T-helper 17 cell (primary cell): ENCODE measurements around the gene CLCNKB. TPM values are rescaled to one million over a fixed set of nuclear protein-coding genes. Genes with fewer than 3 reads are reported as not detected.

Source experiments
- ATAC-seq: fragments of 150-1000 bp; cut with Tn5 transposase; 2 replicates; pipeline ENCODE4 v1.10.0; 2021; ENCODE audit warnings: mild to moderate bottlenecking, moderate library complexity
- DNase-seq, 3 donors: peaks; one replicate each; pipeline versions ENCODE4 v3.0.0 to v3.0.0-alpha.2; 2020 to 2021
- H3K9me3 ChIP-seq: one replicate; pipeline ENCODE4 v1.7.0; 2013; ENCODE audit warnings: low read length, mild to moderate bottlenecking; ENCODE audit not compliant: control insufficient read depth, poor library complexity, severe bottlenecking
- H3K27ac Mint-ChIP-seq: one replicate; pipeline ENCODE4 v1.8.0; 2022; ENCODE audit warnings: mild to moderate bottlenecking, moderate library complexity, mixed read lengths
- H3K27me3 Mint-ChIP-seq: one replicate; pipeline ENCODE4 v1.8.0; 2022; ENCODE audit warnings: mixed read lengths
- H3K36me3 Mint-ChIP-seq: one replicate; pipeline ENCODE4 v1.8.0; 2022; ENCODE audit warnings: low read depth, mixed read lengths
- H3K4me1 Mint-ChIP-seq: one replicate; pipeline ENCODE4 v1.8.0; 2022; ENCODE audit warnings: mild to moderate bottlenecking, mixed read lengths
- H3K4me3 Mint-ChIP-seq: one replicate; pipeline ENCODE4 v1.8.0; 2022; ENCODE audit warnings: mild to moderate bottlenecking, moderate library complexity, mixed read lengths
- total RNA-seq, 4 donors: library from RNA in 2 of 4; stranded (reverse) in 2 of 4; gene quantifications; one replicate each; pipeline ENCODE4 v1.2.3 and lab custom pipeline; 2022 to 2026

Gene CLCNKB
- total RNA-seq, 2 donors from 2014 or later: not detected

DNA sequence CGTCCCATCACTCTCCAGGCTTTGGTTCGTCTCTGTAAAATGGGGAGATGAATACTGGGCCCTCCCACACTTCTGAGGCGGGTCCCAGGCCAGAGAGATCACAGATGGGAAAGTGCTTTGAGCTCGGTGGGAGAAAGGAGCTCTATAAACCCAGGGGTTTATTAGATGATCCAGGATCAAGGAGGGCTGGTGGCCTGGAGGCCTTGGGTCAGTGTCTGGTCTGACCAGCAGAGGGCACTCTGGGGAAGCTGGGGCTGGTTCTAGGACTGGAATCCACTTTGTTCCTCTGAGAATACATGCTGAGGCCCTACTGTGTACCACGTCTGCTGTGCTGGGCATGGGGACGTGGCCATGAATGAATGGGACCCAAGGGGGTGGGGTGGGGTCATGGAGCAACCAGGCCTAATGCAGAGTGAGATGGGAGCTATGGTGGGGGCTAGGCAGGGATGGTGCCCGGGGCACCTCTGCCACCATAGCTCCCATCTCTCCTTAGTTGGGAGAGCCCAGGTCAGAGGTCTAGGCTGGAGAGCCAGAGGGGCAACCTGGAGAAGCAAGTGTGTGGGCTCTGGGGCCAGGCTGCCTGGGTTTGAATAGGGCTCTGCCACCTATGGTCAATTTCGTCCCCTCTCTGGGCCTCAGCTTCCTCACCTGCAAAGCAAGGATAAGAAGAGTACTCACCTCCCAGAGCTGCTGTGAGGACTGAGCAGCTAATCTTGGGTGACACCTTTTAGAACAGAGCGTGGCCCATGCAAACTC lies 38.9 kb downstream of the CLCNKB start:
- DNase-seq: peak; percentile 19 to 54 (median 26)
- Mint-ChIP-seq H3K27ac (no peak overlapping the region), H3K4me3 (no peak overlapping the region), H3K4me1 (peaks cover 5% of the 10 kb centered on the region), H3K27me3 (peaks cover 4% of the 10 kb centered on the region), H3K36me3 (no peaks in the 10 kb centered on the region)
- ATAC-seq: peak; percentile 53
- no peaks in the 10 kb centered on the region for H3K9me3 ChIP-seq

DNA sequence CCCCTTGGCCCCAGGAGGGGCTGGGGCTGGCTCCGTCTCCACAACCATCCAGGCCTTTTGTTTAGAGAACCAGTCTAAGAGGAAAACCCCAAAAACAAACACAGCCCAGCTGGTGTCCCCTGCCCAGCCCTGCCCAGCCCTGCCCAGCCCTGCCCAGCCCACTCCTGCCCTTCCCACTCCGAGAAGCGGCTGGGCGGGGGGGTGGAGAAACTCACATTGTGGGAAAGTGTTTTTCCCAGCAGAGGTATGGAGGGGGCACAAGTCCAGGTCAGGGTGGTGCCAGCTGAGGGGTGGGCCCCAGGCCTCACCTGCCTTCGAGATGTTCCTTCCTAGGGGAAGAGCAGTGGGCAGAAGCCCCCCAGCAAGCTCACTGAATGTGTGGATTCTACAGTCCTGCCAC lies 39.9 kb downstream of the CLCNKB start:
- Mint-ChIP-seq H3K4me3 (no peak overlapping the region), H3K4me1 (peaks cover 5% of the 10 kb centered on the region), H3K36me3 (no peaks in the 10 kb centered on the region), H3K27me3 (peaks cover 4% of the 10 kb centered on the region), H3K27ac (no peak overlapping the region)
- H3K9me3 ChIP-seq: no peaks in the 10 kb centered on the region
- ATAC-seq (no peak), DNase-seq (no peak)

DNA sequence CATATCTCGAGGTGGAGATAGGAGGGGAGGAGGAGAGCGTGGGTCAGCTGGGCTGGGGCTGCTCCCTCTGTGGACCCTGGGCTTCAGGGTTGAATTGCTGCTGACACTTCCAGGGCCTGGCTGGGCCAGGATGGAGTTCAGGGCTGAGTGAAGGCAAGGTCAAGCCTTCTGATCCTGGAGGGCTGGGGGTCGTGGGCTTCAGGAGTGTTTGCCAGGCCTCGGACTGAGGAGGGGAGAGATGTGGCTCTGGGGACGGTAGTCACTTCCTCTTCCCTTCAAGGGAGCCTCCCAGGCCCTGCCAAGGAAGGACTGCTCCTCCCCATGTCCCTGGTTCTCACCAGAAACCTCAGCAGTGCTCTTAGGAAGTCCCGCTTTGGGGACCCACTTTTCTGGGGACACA lies 41.9 kb downstream of the CLCNKB start:
- H3K27ac Mint-ChIP-seq: no peak overlapping the region
- H3K4me3 Mint-ChIP-seq: no peak overlapping the region
- no peaks in the 10 kb centered on the region for H3K9me3 ChIP-seq
- peaks cover 4% of the 10 kb centered on the region for H3K27me3 Mint-ChIP-seq
- DNase-seq: no peak
- peaks cover 7% of the 10 kb centered on the region for H3K4me1 Mint-ChIP-seq
- no peak for ATAC-seq
- no peaks in the 10 kb centered on the region for H3K36me3 Mint-ChIP-seq

DNA sequence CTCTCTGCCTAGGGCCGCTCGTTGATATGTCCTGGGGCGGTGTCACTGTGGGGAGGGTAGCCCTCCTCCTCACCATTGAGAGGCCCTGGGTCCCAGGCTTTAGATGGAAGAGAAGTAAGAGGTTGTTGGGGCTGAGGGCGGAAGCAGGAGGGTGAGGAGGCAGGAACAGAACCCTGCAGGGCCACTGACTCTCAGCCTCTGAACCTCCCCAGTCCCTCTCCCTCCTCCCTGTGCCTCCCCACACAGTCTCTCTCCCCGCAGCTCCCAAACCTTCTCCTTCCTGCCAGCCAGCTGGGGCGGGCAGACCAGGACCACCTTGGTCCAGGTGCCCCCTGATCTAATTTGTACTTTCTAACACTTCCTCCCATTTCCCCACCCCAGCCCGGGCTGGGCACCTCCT lies 44.2 kb downstream of the CLCNKB start:
- Mint-ChIP-seq H3K27me3 (peaks cover 8% of the 10 kb centered on the region), H3K36me3 (no peaks in the 10 kb centered on the region), H3K4me1 (peaks cover 7% of the 10 kb centered on the region), H3K27ac (no peak overlapping the region), H3K4me3 (no peak overlapping the region)
- H3K9me3 ChIP-seq: no peaks in the 10 kb centered on the region
- no peak for DNase-seq
- no peak for ATAC-seq

DNA sequence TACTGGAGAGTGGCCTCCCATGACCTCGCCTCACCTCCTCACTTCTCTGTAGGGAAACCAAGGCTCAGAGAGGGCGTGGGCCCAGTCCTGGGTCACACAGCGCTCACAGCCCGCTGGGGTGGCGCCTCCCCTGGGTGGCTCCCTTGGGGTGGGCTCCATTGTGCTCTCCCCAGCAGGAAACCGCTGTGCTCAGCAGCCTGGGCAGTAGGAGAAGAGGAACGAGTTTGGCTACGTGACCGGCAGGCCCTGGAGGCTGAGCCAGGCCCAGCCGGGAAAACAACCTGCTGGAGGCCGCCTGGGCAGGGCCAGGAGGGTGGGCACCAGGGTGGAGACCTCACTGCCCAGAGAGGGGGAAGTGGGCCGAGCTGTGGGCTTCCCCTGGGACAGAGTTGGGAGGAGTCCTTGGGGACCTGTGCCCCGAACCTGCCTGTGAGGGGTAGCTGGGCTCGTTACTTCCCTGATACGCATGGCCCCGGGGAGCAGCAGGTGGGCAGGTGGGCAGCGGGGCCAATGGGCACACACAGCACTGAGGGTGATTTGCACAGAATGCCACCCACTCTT lies 44.8 kb downstream of the CLCNKB start:
- Mint-ChIP-seq H3K36me3 (no peaks in the 10 kb centered on the region), H3K27ac (no peak overlapping the region), H3K4me3 (no peak overlapping the region), H3K27me3 (peaks cover 6% of the 10 kb centered on the region), H3K4me1 (peaks cover 7% of the 10 kb centered on the region)
- no peak for ATAC-seq
- DNase-seq: no peak
- no peaks in the 10 kb centered on the region for H3K9me3 ChIP-seq

DNA sequence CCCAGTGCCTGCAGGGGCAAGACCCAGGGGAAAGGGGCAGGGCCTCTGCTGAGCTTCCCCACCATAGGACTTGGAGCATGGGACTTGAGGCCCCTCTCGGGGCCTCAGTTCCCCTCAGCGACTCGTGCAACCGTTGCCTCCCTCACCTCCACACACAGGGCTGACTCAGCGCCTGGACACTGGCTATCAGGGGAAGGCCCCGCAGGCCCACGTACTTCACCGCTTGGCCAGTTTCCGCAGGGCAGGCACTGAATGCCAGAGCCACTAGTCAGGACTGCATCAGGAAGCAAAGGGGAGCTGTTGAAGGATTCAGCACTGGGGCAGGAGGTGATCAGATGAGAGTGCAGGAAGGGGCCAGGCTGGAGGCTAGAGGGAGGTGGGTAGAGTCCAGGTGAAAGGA lies 45.4 kb downstream of the CLCNKB start:
- DNase-seq: no peak
- H3K9me3 ChIP-seq: no peaks in the 10 kb centered on the region
- Mint-ChIP-seq H3K36me3 (no peaks in the 10 kb centered on the region), H3K27me3 (peaks cover 6% of the 10 kb centered on the region), H3K4me1 (peaks cover 7% of the 10 kb centered on the region), H3K27ac (no peak overlapping the region), H3K4me3 (no peak overlapping the region)
- no peak for ATAC-seq

DNA sequence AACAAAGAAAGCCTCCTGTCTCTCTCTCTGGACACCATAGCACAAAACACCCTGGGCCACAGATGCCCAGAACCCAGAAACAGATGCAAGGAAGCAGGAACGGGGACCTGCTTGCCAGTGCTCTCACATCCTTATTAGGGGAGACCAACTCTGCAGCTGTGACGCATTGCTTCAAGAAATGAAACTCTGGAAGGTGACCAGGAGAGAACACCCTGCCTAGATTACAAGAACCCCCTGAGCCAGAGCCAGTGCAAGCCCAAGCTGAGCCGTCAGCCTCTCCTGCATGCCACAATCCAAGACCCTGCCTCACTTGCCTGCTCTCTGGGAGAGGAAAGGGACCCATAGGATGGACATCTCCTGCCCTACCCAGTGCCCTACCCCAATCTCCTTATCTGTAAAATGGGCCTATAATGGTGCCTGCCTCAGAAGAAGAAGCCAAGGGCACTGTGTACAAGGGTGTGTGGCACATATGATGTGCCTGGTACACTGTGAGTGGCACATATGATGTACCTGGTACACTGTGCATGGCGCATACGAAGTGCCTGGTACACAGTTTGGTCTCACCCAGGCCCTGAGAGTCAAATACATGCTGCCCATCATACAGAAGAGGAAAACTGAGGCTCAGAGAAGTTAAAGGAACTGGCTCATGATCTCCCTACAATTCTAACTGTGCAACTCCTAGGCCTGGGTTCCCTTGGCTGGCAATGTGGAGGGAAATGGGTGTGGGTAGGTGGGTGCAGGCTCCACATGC lies 46.7 kb downstream of the CLCNKB start:
- Mint-ChIP-seq H3K27ac (no peak overlapping the region), H3K4me3 (no peak overlapping the region), H3K27me3 (peaks cover 10% of the 10 kb centered on the region), H3K36me3 (no peaks in the 10 kb centered on the region), H3K4me1 (peaks cover 9% of the 10 kb centered on the region)
- no peak for DNase-seq
- H3K9me3 ChIP-seq: no peaks in the 10 kb centered on the region
- no peak for ATAC-seq

DNA sequence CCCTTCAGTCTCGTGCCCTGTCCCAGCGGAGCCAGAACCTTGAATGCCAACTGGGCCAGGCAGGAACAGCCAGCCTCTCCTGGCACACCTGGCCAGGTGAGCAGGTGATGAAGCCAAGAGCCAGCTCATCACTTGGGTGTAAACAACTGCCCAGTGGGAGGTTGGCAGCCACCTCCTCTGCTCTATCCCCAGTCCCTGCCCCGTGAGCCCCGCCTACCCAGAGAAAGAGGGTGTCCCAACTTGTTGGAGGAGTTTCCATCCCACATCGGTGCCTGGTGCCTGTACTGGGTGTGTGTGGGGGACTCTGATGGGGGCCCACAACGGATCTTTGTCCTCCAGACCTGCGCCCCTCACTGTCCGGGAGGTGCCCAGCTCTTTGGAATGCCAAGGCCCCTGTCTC lies 47.7 kb downstream of the CLCNKB start:
- Mint-ChIP-seq H3K27me3 (peaks cover 16% of the 10 kb centered on the region), H3K4me3 (no peak overlapping the region), H3K36me3 (no peaks in the 10 kb centered on the region), H3K4me1 (peaks cover 9% of the 10 kb centered on the region), H3K27ac (no peak overlapping the region)
- no peaks in the 10 kb centered on the region for H3K9me3 ChIP-seq
- ATAC-seq: no peak
- DNase-seq: no peak

DNA sequence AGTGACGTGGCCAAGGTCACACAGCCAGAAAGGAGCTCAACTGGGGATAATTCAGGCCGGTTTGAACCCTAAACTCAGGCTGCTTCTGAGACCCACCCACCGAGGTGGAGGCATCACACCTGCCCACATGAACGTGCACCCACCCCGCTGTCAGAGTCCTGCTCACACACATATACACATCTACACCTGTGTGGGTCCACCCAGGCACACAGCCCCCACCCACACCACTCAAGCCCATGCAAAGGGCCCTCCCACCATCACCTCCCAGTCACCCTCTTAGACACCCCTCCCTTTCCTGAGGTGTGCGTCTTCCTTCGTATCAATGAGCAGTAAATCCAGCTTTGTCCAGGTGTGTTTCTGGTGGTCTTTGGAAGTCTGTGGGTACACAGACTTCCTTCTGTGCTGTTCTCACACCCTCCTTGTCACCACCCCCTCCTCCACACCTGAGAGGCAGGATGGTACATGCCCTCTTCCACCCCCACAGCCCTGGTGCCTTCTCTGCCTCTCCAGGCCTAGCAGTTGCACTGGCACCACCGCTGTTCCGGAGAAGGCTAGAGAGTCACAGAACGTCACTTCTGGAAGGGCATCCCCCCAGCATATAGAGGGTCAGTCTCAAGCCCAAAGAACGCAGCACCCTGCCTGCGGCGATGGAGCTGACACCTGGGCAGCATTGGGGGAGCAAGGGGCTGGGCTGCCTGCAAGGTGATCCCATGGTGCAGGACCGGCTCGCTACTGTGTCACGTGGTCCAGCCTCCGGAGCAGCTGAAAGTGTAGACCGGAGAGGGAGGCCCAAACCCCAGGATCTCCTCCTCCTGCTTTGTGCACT lies 48.7 kb downstream of the CLCNKB start:
- Mint-ChIP-seq H3K27me3 (peaks cover 25% of the 10 kb centered on the region), H3K36me3 (no peaks in the 10 kb centered on the region), H3K4me3 (no peak overlapping the region), H3K27ac (no peak overlapping the region), H3K4me1 (peaks cover 9% of the 10 kb centered on the region)
- H3K9me3 ChIP-seq: no peaks in the 10 kb centered on the region
- no peak for ATAC-seq
- DNase-seq: no peak

DNA sequence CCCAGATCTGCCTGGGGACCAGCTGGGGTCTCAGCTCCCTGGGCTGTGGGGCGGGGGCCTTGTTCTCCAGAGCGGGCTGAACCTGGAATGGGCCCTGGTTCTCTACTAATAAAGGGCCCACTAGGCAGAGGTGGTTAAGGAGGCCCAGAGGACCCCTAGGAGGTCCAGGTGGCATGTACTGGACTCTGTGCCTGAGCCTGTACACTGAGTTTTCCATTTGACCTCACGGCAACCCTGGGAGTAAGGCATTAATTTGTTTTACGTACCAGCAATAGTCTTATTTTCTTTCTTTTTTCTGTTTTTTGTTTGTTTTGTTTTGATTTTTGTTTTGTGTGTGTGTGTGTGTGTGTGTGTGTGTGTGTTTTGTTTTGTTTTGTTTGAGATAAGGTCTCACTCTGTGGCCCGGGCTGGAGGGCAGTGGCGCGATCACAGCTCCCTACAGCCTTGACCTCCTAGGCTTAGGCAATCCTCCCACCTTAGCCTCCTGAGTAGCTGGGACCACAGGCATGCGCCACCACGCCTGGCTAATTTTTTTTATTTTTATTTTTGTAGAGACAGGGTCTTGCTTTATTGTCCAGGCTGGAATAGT lies 49.4 kb downstream of the CLCNKB start:
- DNase-seq (no peak), ATAC-seq (no peak)
- Mint-ChIP-seq H3K27me3 (peaks cover 25% of the 10 kb centered on the region), H3K4me3 (no peak overlapping the region), H3K4me1 (peaks cover 9% of the 10 kb centered on the region), H3K36me3 (no peaks in the 10 kb centered on the region), H3K27ac (no peak overlapping the region)
- no peaks in the 10 kb centered on the region for H3K9me3 ChIP-seq

DNA sequence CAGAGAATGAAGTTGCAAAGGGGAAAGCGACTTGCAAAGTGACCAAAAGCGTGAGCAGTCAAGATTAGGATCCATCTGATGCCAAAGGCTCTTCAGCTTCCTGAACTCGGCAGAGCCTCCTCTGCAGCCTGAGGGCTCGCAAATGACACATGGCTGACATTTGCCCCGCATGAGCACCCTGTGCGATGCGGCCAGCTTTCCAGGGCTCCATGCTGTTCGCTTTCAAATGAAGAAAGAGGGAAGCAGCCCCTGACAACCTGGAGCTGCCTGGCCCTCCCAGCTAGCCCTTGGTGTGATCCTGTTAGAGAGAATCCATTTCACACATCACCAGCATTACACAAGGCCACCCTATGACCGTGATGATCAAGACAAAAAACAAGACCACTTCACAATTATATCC lies 50.0 kb downstream of the CLCNKB start:
- peaks cover 25% of the 10 kb centered on the region for H3K27me3 Mint-ChIP-seq
- H3K4me1 Mint-ChIP-seq: peaks cover 9% of the 10 kb centered on the region
- H3K9me3 ChIP-seq: no peaks in the 10 kb centered on the region
- H3K36me3 Mint-ChIP-seq: no peaks in the 10 kb centered on the region
- ATAC-seq (no peak), DNase-seq (no peak)
- no peak overlapping the region for H3K27ac Mint-ChIP-seq
- H3K4me3 Mint-ChIP-seq: no peak overlapping the region

DNA sequence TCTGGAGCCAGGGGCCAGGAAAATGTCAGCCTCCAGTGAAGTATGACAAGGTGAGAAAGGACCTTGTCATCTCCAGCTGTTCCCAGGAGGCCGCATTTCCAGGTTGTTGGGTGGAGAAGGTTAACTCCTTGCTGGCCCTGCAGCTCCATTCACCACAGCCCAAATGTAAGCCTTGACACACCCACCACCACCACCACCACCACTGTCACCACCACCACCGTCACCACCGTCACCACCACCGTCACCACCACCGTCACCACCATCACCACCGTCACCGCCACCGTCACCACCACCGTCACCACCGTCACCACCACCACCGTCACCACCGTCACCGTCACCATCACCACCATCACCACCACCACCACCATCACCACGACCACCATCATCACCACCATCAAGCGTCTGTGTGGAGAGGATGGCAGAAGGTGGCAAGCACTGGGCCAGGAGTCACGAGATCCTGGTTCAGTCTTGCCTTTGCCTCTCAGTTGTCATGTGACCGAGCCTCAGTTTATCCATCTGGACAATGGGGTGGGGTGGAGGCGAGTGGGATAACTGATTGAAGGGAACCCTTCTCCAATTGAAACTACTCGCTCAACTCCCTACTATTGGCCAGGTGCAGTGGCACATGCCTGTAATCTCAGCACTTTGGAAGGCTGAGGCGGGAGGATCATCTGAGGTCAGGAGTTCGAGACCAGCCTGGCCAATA lies 51.0 kb downstream of the CLCNKB start:
- no peaks in the 10 kb centered on the region for H3K9me3 ChIP-seq
- Mint-ChIP-seq H3K4me3 (no peak overlapping the region), H3K36me3 (no peaks in the 10 kb centered on the region), H3K27ac (no peak overlapping the region), H3K27me3 (peaks cover 25% of the 10 kb centered on the region), H3K4me1 (peaks cover 2% of the 10 kb centered on the region)
- ATAC-seq: no peak
- DNase-seq: no peak
